Activated naive CD8-positive, alpha-beta T cell treated with anti-CD3 and anti-CD28 coated beads, Interleukin-2, amount 50 U/mL, for 24 hours (primary cell): Measurements from ENCODE around the gene GSDMA.

Experiments
- ATAC-seq: fragments of 150-1000 bp; cut with Tn5 transposase; one replicate; pipeline ENCODE4 v1.10.0; 2021
- DNase-seq: peaks from one replicate; pipeline ENCODE4 v3.0.0; 2021
- H3K27ac Mint-ChIP-seq: one replicate; pipeline ENCODE4 v1.8.0; 2021; ENCODE audit warnings: mild to moderate bottlenecking, mixed read lengths
- H3K27me3 Mint-ChIP-seq: one replicate; pipeline ENCODE4 v1.8.0; 2021; ENCODE audit warnings: mixed read lengths
- H3K36me3 Mint-ChIP-seq: one replicate; pipeline ENCODE4 v1.8.0; 2021; ENCODE audit warnings: low read depth, mixed read lengths
- H3K4me1 Mint-ChIP-seq: one replicate; pipeline ENCODE4 v1.8.0; 2021; ENCODE audit warnings: mixed read lengths
- H3K4me3 Mint-ChIP-seq: one replicate; pipeline ENCODE4 v1.8.0; 2021; ENCODE audit warnings: mild to moderate bottlenecking, moderate library complexity, mixed read lengths
- H3K9me3 Mint-ChIP-seq: one replicate; pipeline ENCODE4 v1.8.0; 2021; ENCODE audit warnings: mixed read lengths

GSDMA gene, protein sequence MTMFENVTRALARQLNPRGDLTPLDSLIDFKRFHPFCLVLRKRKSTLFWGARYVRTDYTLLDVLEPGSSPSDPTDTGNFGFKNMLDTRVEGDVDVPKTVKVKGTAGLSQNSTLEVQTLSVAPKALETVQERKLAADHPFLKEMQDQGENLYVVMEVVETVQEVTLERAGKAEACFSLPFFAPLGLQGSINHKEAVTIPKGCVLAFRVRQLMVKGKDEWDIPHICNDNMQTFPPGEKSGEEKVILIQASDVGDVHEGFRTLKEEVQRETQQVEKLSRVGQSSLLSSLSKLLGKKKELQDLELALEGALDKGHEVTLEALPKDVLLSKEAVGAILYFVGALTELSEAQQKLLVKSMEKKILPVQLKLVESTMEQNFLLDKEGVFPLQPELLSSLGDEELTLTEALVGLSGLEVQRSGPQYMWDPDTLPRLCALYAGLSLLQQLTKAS

DNA sequence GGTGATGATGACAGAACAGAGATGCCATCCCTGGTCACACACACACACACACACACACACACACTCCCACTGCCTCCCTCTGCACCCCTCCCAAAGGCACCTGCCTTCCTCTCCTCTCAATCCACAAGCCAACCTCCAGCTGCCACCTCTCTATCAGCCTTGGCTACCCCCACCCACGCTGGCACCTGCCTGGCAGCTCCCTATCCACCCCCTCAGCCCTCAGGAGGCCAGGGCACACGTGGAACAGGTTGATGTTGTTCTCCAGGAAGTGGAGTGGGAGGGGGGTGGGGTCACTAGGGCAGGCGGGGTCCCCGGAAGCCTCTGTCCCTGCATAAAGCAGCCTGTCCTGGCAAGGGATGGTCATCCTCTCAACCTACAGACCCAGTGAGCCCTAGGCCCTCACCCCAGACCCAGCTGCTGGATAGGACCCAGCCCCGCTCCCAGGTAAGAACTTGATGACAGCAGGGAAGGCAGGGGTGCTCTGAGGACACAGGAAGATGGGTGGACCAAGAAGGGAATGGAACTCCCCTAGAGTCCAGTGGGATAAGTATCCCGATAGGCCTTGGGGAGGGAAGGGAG lies at the start of gene GSDMA:
Gene GSDMA, plus strand, starts transcription at position 363 of the 579 bp plus-strand sequence. CDS start 2,684 bp downstream, outside the sequence.
- Mint-ChIP-seq H3K4me3 (no peak within 1 kb of the TSS), H3K9me3 (no peaks in the 10 kb centered on the region), H3K4me1 (peaks cover 27% of the 10 kb centered on the region), H3K27ac (no peak within 1 kb of the TSS), H3K36me3 (no peaks in the 10 kb centered on the region), H3K27me3 (no peaks in the 10 kb centered on the region)
- DNase-seq = no peak
- no peak for ATAC-seq

- Mint-ChIP-seq H3K27me3 (no peaks in the 10 kb centered on the region), H3K4me3 (no peak overlapping the region), H3K36me3 (peaks cover 19% of the 10 kb centered on the region), H3K4me1 (peaks cover 23% of the 10 kb centered on the region), H3K9me3 (no peaks in the 10 kb centered on the region), H3K27ac (no peak overlapping the region)
- ATAC-seq (no peak), DNase-seq (no peak)
Measured at GRCh38 chr17:39913989-39914388, 48.8 kb upstream of the GSDMA start.

- H3K27ac Mint-ChIP-seq = peak overlapping the region; percentile 49
- ATAC-seq = peak; percentile 47
Measured at GRCh38 chr17:39915559-39915958, 47.2 kb upstream of the GSDMA start.

GRCh38 chr17:39916918-39917317 lies 45.9 kb upstream of the GSDMA start:
- no peak for DNase-seq
- Mint-ChIP-seq H3K36me3 (peaks cover 19% of the 10 kb centered on the region), H3K4me3 (no peak overlapping the region), H3K9me3 (no peaks in the 10 kb centered on the region), H3K27ac (no peak overlapping the region), H3K4me1 (peaks cover 50% of the 10 kb centered on the region), H3K27me3 (no peaks in the 10 kb centered on the region)
- no peak for ATAC-seq

More at GRCh38 chr17:39915559-39915958, 47.2 kb upstream of the GSDMA start:
- H3K9me3 Mint-ChIP-seq = no peaks in the 10 kb centered on the region
- H3K36me3 Mint-ChIP-seq = peaks cover 25% of the 10 kb centered on the region
- H3K4me3 Mint-ChIP-seq = no peak overlapping the region
- H3K4me1 Mint-ChIP-seq = peaks cover 36% of the 10 kb centered on the region
- H3K27me3 Mint-ChIP-seq = no peaks in the 10 kb centered on the region
- DNase-seq = no peak

DNA sequence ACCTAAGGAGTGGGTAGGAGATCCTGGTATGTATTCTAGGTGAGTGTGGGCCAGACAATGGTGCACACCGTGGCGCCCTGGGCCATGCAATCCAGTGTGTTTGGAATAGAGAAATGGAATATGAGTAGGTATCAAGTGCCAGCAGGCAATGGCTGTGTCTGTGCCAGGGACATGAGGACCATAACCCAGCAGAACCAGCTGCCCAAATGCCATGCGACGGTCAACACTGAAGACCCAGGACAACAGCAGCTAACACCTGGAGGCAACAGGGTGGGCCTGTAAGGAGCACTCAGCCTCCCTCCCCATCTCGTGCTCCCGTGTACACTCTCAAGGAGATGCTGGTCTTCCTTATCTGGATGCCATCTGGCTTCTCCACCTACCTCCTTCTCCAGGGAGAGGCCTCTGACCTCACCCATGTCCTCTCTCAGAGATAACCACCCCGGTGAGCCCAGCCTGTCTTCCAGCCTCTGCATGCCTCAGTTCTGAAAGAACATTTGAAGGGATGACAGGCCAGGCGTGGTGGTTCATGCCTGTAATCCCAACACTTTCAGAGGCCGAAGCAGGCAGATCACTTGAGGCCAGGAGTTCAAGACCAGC lies 43.6 kb upstream of the GSDMA start:
- Mint-ChIP-seq H3K9me3 (no peaks in the 10 kb centered on the region), H3K4me1 (peaks cover 72% of the 10 kb centered on the region), H3K36me3 (peaks cover 21% of the 10 kb centered on the region), H3K27ac (no peak overlapping the region), H3K4me3 (no peak overlapping the region), H3K27me3 (no peaks in the 10 kb centered on the region)
- no peak for ATAC-seq
- no peak for DNase-seq

GRCh38 chr17:39920218-39921210 lies 42.3 kb upstream of the GSDMA start:
- H3K36me3 Mint-ChIP-seq = peaks cover 19% of the 10 kb centered on the region
- H3K4me3 Mint-ChIP-seq = peak overlapping the region; percentile 50
- H3K4me1 Mint-ChIP-seq = peaks cover 82% of the 10 kb centered on the region
- ATAC-seq (peak; percentile 72), DNase-seq (peak; percentile 77)
- H3K9me3 Mint-ChIP-seq = no peaks in the 10 kb centered on the region
- H3K27ac Mint-ChIP-seq = peak overlapping the region; percentile 88
- H3K27me3 Mint-ChIP-seq = no peaks in the 10 kb centered on the region

DNA sequence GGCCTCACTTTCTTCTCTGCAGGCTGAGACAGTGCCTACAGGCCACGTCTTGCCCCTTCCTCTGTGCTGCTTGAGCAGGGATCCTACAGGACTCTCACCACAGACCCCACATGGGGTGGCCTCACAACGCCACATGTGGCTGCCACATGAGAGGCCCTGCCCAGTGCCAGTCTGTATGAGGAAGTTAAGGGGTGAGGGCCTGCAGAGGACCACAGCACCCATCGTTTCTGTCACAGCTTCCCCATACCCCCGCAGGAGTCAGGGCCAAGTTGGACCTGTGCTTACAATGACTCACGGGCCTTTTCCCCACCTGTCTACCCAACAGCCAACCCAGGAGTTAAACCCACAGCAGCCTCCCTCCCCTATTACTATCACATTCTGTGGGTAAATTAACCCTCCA lies 41.5 kb upstream of the GSDMA start:
- H3K27ac Mint-ChIP-seq = peak overlapping the region; percentile 88
- ATAC-seq = peak; percentile 56
- H3K36me3 Mint-ChIP-seq = peaks cover 19% of the 10 kb centered on the region
- H3K27me3 Mint-ChIP-seq = no peaks in the 10 kb centered on the region
- peaks cover 85% of the 10 kb centered on the region for H3K4me1 Mint-ChIP-seq
- peak; percentile 53 for DNase-seq
- no peaks in the 10 kb centered on the region for H3K9me3 Mint-ChIP-seq
- peak overlapping the region; percentile 50 for H3K4me3 Mint-ChIP-seq

DNA sequence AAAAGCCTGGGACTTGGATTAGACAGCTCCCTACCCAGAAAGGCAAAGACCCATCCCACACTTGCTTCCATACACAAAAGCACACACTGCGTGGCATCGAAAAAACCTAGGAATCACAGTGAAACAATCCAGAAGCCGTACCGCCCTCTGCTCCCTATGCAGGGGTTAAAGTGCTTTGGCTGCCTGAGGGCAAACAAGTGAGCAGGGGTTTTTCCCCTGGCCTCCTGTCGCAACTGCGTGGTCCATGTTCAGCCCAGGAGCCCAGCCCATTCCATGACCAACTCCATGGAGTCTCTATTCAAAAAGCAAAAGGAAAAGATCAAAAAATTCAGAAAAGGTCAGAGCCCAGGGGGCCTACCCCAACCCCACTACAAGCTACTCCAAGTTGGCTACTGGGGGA lies 40.8 kb upstream of the GSDMA start:
- ATAC-seq (no peak), DNase-seq (no peak)
- H3K27ac Mint-ChIP-seq = peak overlapping the region; percentile 88
- H3K4me1 Mint-ChIP-seq = peaks cover 82% of the 10 kb centered on the region
- H3K9me3 Mint-ChIP-seq = no peaks in the 10 kb centered on the region
- H3K27me3 Mint-ChIP-seq = no peaks in the 10 kb centered on the region
- peaks cover 16% of the 10 kb centered on the region for H3K36me3 Mint-ChIP-seq
- peak overlapping the region; percentile 50 for H3K4me3 Mint-ChIP-seq

DNA sequence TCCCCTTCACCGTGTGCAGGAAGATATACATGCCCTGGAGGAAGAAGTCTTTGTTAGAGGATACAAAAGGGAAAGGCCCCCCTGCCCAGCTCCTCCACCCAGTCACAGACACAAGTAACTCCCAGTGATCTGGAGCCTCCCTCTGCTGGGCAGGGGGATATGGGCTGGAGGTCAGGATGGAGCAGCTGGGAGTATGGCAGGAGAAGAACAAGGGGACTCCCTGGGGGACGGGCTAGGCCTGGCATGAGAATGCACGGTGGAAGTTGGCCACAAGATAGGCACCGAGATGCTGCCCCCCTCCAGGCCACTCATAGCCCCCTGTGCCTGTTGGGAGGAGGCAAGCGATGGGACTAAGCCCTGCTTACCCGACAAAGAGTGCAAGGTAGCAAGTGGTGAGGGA lies 39.6 kb upstream of the GSDMA start:
- ATAC-seq (no peak), DNase-seq (no peak)
- Mint-ChIP-seq H3K4me3 (no peak overlapping the region), H3K36me3 (peaks cover 15% of the 10 kb centered on the region), H3K27me3 (no peaks in the 10 kb centered on the region), H3K27ac (peak overlapping the region; percentile 88), H3K9me3 (no peaks in the 10 kb centered on the region), H3K4me1 (peaks cover 86% of the 10 kb centered on the region)

DNA sequence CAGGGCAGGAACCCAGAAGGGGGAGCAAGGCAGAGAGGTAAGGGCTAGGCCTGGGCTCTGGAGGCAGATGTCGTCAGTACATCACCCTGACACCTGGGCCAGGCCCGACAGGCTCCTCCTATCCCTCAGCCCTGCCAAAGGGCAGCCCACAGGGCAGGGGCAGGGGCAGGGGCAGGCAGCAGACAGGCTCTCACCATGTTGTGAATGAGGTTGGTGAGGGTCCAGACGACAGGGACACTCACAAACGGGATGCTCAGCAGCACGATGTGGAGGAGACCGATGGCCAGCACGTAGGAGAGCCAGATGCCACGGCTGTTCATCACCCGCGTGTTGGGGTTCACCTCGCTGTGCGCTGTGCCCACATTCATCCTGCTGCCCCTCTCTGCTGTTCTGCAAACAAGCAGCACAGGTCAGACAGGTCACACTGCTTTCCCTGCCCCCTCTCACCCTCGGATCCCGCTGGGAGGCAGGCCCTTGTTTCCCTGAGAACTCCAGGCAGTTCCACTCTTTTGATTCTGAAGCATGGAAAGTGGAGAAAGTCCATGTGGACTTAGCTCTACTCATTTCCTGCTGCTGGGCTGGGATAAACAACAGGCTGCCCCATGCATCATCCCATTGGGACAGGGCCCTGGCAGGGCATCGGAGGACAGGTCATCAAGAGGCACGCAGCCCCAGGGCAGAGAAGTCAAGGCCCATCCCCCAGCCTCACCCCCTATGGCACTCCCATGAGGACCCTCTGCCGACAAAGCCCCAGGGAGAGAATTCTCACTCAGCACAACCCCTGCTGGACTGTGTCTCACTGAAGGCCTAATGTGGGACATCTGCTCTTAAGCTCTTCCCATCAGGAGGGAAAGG lies 38.7 kb upstream of the GSDMA start:
- Mint-ChIP-seq H3K27me3 (no peaks in the 10 kb centered on the region), H3K4me1 (peaks cover 87% of the 10 kb centered on the region), H3K36me3 (peaks cover 12% of the 10 kb centered on the region), H3K27ac (peak overlapping the region; percentile 88), H3K9me3 (no peaks in the 10 kb centered on the region), H3K4me3 (peak overlapping the region; percentile 93)
- no peak for ATAC-seq
- DNase-seq = no peak

DNA sequence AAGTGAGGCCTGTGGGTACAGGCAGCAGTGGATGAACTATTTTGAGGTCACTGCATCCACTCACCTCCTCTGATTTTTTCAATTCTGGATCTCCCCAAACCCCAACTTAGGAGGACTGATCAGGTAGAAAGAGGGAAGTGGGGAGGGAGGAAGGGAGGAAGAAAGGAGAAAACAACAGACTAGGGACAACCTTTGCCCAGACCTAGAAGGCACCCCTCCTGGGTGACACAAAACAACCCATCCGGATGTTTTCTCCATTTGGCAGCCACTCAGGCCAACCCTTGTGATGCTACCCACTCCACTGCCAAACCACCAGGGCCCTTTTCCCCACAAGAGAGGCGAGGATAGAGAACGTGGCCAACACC lies 38.1 kb upstream of the GSDMA start:
- no peak for ATAC-seq
- Mint-ChIP-seq H3K27me3 (no peaks in the 10 kb centered on the region), H3K36me3 (peaks cover 8% of the 10 kb centered on the region), H3K27ac (peak overlapping the region; percentile 88), H3K9me3 (no peaks in the 10 kb centered on the region), H3K4me3 (peak overlapping the region; percentile 93), H3K4me1 (peaks cover 89% of the 10 kb centered on the region)
- DNase-seq = no peak

GRCh38 chr17:39925282-39926134 lies 37.3 kb upstream of the GSDMA start:
- Mint-ChIP-seq H3K36me3 (peaks cover 4% of the 10 kb centered on the region), H3K4me1 (peaks cover 83% of the 10 kb centered on the region), H3K27me3 (no peaks in the 10 kb centered on the region), H3K4me3 (peak overlapping the region; percentile 93), H3K27ac (peak overlapping the region; percentile 88), H3K9me3 (no peaks in the 10 kb centered on the region)
- ATAC-seq (no peak), DNase-seq (no peak)

DNA sequence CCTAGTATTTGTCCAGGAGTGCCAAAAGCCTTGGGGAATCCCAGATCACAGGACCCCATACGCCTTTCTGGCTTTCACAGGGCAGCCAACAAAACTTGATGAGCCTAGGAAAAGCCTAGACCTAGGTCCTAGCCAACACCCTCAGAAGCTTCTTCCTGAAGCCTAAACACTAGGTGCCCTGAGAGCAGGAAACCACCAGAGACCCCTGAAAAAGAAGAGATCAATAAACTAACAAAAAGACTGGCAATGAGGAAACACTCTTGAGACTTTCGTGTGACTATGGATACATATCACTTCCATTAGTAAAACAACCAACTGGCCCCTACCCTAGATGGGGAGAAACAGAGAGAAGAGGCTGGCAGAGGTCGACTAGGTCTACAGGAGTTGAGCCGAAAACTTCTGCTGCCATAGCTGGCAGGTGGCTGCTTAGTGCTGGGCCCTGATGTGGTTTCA lies 36.6 kb upstream of the GSDMA start:
- ATAC-seq (no peak), DNase-seq (no peak)
- Mint-ChIP-seq H3K27me3 (no peaks in the 10 kb centered on the region), H3K27ac (peak overlapping the region; percentile 88), H3K4me3 (peak overlapping the region; percentile 93), H3K9me3 (no peaks in the 10 kb centered on the region), H3K4me1 (peaks cover 77% of the 10 kb centered on the region), H3K36me3 (peaks cover 4% of the 10 kb centered on the region)
